ENCODE results near the gene RNPEP. TPM values are rescaled to one million over a fixed set of nuclear protein-coding genes. Genes with fewer than 3 reads are reported as not detected.
A peak's percentile ranks its signal among the peaks of the same experiment; 100 is the strongest.

The RNPEP gene
- total and polyA plus RNA-seq, 2 of the 8 experiments (the other 6 are each of a cell fraction or from before 2014, with no cell fraction given) = 34.1 to 51.1 TPM

DNA sequence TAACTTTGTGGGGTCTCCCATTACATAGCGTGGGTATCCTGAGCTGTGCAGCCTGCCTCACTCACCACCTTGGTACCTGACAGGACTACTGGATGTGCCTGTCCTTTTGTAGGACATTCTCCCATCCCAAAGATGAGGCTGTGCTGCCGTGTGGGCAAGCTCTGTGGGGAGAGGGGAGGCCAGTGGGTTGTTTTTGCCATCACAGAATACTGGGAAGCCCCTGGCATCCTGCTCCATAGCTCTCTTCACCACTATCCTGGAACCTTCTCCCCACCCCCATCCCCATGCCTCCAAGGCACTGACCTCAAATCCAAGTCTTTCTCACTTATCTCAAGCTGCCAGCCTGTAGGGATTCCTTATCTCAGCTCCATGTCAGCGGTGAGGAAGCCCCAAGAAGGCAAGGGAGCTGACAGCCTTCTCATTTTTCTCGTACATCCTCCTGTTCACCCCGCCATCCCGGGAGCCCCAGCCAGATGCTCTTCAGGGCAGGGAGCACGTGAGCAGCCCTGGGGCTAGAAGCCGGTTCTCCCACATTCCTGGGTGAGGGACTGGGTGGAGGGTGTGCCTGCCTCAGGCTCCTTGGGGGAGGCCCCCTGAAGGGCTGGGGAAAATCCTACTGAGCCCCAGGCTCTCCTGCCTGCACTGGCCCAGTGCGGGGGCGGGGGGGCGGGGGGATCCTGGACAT is 25.5 kb downstream of the RNPEP start (continued):
- TF ChIP-seq, protein P1, sequence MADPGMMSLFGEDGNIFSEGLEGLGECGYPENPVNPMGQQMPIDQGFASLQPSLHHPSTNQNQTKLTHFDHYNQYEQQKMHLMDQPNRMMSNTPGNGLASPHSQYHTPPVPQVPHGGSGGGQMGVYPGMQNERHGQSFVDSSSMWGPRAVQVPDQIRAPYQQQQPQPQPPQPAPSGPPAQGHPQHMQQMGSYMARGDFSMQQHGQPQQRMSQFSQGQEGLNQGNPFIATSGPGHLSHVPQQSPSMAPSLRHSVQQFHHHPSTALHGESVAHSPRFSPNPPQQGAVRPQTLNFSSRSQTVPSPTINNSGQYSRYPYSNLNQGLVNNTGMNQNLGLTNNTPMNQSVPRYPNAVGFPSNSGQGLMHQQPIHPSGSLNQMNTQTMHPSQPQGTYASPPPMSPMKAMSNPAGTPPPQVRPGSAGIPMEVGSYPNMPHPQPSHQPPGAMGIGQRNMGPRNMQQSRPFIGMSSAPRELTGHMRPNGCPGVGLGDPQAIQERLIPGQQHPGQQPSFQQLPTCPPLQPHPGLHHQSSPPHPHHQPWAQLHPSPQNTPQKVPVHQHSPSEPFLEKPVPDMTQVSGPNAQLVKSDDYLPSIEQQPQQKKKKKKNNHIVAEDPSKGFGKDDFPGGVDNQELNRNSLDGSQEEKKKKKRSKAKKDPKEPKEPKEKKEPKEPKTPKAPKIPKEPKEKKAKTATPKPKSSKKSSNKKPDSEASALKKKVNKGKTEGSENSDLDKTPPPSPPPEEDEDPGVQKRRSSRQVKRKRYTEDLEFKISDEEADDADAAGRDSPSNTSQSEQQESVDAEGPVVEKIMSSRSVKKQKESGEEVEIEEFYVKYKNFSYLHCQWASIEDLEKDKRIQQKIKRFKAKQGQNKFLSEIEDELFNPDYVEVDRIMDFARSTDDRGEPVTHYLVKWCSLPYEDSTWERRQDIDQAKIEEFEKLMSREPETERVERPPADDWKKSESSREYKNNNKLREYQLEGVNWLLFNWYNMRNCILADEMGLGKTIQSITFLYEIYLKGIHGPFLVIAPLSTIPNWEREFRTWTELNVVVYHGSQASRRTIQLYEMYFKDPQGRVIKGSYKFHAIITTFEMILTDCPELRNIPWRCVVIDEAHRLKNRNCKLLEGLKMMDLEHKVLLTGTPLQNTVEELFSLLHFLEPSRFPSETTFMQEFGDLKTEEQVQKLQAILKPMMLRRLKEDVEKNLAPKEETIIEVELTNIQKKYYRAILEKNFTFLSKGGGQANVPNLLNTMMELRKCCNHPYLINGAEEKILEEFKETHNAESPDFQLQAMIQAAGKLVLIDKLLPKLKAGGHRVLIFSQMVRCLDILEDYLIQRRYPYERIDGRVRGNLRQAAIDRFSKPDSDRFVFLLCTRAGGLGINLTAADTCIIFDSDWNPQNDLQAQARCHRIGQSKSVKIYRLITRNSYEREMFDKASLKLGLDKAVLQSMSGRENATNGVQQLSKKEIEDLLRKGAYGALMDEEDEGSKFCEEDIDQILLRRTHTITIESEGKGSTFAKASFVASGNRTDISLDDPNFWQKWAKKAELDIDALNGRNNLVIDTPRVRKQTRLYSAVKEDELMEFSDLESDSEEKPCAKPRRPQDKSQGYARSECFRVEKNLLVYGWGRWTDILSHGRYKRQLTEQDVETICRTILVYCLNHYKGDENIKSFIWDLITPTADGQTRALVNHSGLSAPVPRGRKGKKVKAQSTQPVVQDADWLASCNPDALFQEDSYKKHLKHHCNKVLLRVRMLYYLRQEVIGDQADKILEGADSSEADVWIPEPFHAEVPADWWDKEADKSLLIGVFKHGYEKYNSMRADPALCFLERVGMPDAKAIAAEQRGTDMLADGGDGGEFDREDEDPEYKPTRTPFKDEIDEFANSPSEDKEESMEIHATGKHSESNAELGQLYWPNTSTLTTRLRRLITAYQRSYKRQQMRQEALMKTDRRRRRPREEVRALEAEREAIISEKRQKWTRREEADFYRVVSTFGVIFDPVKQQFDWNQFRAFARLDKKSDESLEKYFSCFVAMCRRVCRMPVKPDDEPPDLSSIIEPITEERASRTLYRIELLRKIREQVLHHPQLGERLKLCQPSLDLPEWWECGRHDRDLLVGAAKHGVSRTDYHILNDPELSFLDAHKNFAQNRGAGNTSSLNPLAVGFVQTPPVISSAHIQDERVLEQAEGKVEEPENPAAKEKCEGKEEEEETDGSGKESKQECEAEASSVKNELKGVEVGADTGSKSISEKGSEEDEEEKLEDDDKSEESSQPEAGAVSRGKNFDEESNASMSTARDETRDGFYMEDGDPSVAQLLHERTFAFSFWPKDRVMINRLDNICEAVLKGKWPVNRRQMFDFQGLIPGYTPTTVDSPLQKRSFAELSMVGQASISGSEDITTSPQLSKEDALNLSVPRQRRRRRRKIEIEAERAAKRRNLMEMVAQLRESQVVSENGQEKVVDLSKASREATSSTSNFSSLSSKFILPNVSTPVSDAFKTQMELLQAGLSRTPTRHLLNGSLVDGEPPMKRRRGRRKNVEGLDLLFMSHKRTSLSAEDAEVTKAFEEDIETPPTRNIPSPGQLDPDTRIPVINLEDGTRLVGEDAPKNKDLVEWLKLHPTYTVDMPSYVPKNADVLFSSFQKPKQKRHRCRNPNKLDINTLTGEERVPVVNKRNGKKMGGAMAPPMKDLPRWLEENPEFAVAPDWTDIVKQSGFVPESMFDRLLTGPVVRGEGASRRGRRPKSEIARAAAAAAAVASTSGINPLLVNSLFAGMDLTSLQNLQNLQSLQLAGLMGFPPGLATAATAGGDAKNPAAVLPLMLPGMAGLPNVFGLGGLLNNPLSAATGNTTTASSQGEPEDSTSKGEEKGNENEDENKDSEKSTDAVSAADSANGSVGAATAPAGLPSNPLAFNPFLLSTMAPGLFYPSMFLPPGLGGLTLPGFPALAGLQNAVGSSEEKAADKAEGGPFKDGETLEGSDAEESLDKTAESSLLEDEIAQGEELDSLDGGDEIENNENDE (IDR thresholded peaks at IDR 0.05; ENCODE audit: insufficient replicate concordance, low read length) = no peak
- TF ChIP-seq POLR2AphosphoS5 (IDR thresholded peaks at IDR 0.05; ENCODE audit: low read depth, low read length) = no peak
- TF ChIP-seq TEAD4 (IDR thresholded peaks at IDR 0.05; ENCODE audit: low read depth, low read length) = peak; percentile 98
- TF ChIP-seq SIRT6 (IDR thresholded peaks at IDR 0.05; ENCODE audit: low read length) = no peak
- TF ChIP-seq ZNF274 (IDR thresholded peaks at IDR 0.05; ENCODE audit: borderline replicate concordance, extremely low read depth, low read length) = no peak
- TF ChIP-seq TAF1 (IDR thresholded peaks at IDR 0.05; ENCODE audit: low read depth, low read length) = 0 out of 2 replicates have a peak, but pooled peaks have one; percentile 26
- no peak for TF ChIP-seq POLR2A (IDR thresholded peaks at IDR 0.05; ENCODE audit: control extremely low read depth in 1 of 2, low read depth in 2 of 2, low read length in 2 of 2)
- TF ChIP-seq RAD21 (IDR thresholded peaks at IDR 0.05 in 1 of 2, conservative IDR thresholded peaks at IDR 0.05 in 1 of 2; ENCODE audit: low read depth in 2 of 2, low read length in 2 of 2) = 0 out of 4 replicates have a peak, but pooled peaks of 1 of the 2 experiments have one; percentile 3
- TF ChIP-seq, protein P2, sequence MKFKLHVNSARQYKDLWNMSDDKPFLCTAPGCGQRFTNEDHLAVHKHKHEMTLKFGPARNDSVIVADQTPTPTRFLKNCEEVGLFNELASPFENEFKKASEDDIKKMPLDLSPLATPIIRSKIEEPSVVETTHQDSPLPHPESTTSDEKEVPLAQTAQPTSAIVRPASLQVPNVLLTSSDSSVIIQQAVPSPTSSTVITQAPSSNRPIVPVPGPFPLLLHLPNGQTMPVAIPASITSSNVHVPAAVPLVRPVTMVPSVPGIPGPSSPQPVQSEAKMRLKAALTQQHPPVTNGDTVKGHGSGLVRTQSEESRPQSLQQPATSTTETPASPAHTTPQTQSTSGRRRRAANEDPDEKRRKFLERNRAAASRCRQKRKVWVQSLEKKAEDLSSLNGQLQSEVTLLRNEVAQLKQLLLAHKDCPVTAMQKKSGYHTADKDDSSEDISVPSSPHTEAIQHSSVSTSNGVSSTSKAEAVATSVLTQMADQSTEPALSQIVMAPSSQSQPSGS (IDR thresholded peaks at IDR 0.05; ENCODE audit: low read length) = peak; percentile 85; the same call in 1 of the 2 replicates
